ENCODE results near the gene HRH2. TPM values are rescaled to one million over a fixed set of nuclear protein-coding genes. Genes with fewer than 3 reads are reported as not detected.

Gene HRH2
- total and polyA plus RNA-seq, 9 of the 15 experiments (the other 6 are each of a cell fraction or from before 2014, with no cell fraction given), result 0.04 TPM; not detected in 8

DNA sequence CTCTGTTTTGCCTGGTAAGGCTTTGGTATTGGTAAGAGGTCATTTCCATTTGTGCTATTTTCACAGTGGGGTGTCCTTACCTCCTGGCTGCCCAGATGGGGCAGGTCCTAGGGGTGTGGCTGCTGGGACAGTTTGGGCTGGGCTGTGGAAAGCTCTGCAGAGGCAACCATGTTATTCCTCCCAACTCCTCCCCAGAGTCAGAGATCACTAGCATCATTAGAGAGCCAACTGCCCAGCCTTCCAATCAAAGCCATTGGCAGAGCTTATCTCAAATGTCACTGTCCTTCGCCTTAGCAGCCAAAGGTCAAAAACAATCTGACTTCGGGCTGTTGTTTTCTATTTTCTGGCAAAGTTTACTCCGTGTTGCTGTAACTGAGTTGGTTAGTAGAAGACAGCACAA, 33.6 kb upstream of the HRH2 start (continued):
- TF ChIP-seq TFE3 (CRISPR knock-in tag; IDR thresholded peaks at IDR 0.05) (no peak), NFATC3 (IDR thresholded peaks at IDR 0.05) (no peak), ZNF766 (CRISPR knock-in tag; conservative IDR thresholded peaks at IDR 0.05) (no peak), E2F3 (CRISPR knock-in tag; IDR thresholded peaks at IDR 0.05) (no peak), PRPF4 (IDR thresholded peaks at IDR 0.05; ENCODE audit: insufficient read depth, low read depth, low read length, poor library complexity, severe bottlenecking) (no peak), POLR3A (IDR thresholded peaks at IDR 0.05; ENCODE audit: borderline replicate concordance, extremely low read depth, insufficient read depth, insufficient read length) (no peak), POLR3G (IDR thresholded peaks at IDR 0.05; ENCODE audit: extremely low read depth, insufficient read length, insufficient replicate concordance) (no peak), FOSL1 (tag; conservative IDR thresholded peaks at IDR 0.05) (no peak), NFIC (IDR thresholded peaks at IDR 0.05) (no peak), ETV1 (tag; conservative IDR thresholded peaks at IDR 0.05; ENCODE audit: low read depth) (no peak)

GRCh38 chr5:175627005-175627404, 30.9 kb upstream of the HRH2 start:
- in situ Hi-C loops (cut with MboI) (no loop called here), intact Hi-C loops (cut with micrococcal nuclease) (no loop called here)
- ATAC-seq, result no peak
- ChIA-PET CTCF (ENCODE audit: low intra/inter-chr PET ratio) (no interaction called here), POLR2A (no interaction called here)
- Histone ChIP-seq H4K20me1 (replicated peaks; ENCODE audit: control insufficient read depth, insufficient read depth, low read length) (no peaks in the 10 kb centered on the region), H3K27ac (ENCODE audit: extremely low read depth, low read depth, low read length) (no peak overlapping the region), H3K9me1 (ENCODE audit: control insufficient read depth, insufficient read depth, low read length) (no peaks in the 10 kb centered on the region), H3K36me3 (ENCODE audit: control insufficient read depth, insufficient read depth, low read length) (no peaks in the 10 kb centered on the region), H3K4me1 (replicated peaks in 1 of 2; ENCODE audit: control insufficient read depth in 2 of 2, insufficient read depth in 2 of 2, low read length in 2 of 2) (no peaks in the 10 kb centered on the region), H3K27me3 (ENCODE audit: control insufficient read depth in 2 of 2, insufficient read depth in 2 of 2, low read length in 2 of 2) (peaks cover 0 to 8% of the 10 kb centered on the region in 2 experiments; a peak in 1 of 5 replicates), H3K9me3 (replicated peaks; ENCODE audit: control insufficient read depth, insufficient read depth, low read depth, low read length) (no peaks in the 10 kb centered on the region), H3K9ac (ENCODE audit: insufficient read depth in 1 of 2, low read depth in 2 of 2, low read length in 2 of 2) (no peak overlapping the region), H3K79me2 (ENCODE audit: control insufficient read depth, insufficient read depth, low read length) (no peaks in the 10 kb centered on the region), H2AFZ (ENCODE audit: low read depth, low read length) (no peak overlapping the region), H3K4me3 (no peak overlapping the region), H3K4me2 (ENCODE audit: insufficient read depth, low read length) (no peak overlapping the region)
- no TSS peak for BruUV-seq (replicated peaks)
- DNase-seq (ENCODE audit: extremely low read depth in 1 of 4, low spot score in 3 of 4), result no peak
- WGBS (ENCODE audit: insufficient coverage, low coverage, missing lambda C conversion rate), result 0% methylated on average over 5 of the region's 5 CpGs
- no peak for FAIRE-seq
- TF ChIP-seq HMGN3 (IDR thresholded peaks at IDR 0.05; ENCODE audit: borderline replicate concordance, extremely low read depth, insufficient read length, low read depth, low read length) (no peak), KLF6 (CRISPR knock-in tag; IDR thresholded peaks at IDR 0.05; ENCODE audit: borderline replicate concordance) (no peak), ZBTB7A (IDR thresholded peaks at IDR 0.05; ENCODE audit: borderline replicate concordance, control insufficient read depth, low read depth, low read length) (no peak), MLX (CRISPR knock-in tag; conservative IDR thresholded peaks at IDR 0.05) (no peak), JUNB (CRISPR knock-in tag; conservative IDR thresholded peaks at IDR 0.05) (no peak), STAT5A (IDR thresholded peaks at IDR 0.05; ENCODE audit: borderline replicate concordance, low read length) (no peak), MAX (CRISPR knock-in tag; IDR thresholded peaks at IDR 0.05) (no peak), ZNF23 (CRISPR knock-in tag; IDR thresholded peaks at IDR 0.05) (no peak)
- TF ChIP-seq, protein P1, sequence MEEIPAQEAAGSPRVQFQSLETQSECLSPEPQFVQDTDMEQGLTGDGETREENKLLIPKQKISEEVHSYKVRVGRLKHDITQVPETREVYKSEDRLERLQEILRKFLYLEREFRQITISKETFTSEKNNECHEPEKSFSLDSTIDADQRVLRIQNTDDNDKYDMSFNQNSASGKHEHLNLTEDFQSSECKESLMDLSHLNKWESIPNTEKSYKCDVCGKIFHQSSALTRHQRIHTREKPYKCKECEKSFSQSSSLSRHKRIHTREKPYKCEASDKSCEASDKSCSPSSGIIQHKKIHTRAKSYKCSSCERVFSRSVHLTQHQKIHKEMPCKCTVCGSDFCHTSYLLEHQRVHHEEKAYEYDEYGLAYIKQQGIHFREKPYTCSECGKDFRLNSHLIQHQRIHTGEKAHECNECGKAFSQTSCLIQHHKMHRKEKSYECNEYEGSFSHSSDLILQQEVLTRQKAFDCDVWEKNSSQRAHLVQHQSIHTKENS (CRISPR knock-in tag; IDR thresholded peaks at IDR 0.05), result no peak
